SH-SY5Y (cell line): Measurements from ENCODE around the gene ERP27.

Source experiments
- GATA2 ChIP-seq: IDR thresholded peaks from 2 replicates; pipeline ENCODE4 v1.6.1; 2011; ENCODE audit warnings: mild to moderate bottlenecking, low read depth, low read length
- GATA3 ChIP-seq: IDR thresholded peaks from 2 replicates; pipeline ENCODE4 v1.6.1; 2011; ENCODE audit warnings: low read depth, mild to moderate bottlenecking, low read length, moderate library complexity

The ERP27 gene

GRCh38 chr12:14934511-14934910, 3.8 kb downstream of the ERP27 start:
- TF ChIP-seq GATA3 = no peak
- TF ChIP-seq GATA2 = no peak

DNA sequence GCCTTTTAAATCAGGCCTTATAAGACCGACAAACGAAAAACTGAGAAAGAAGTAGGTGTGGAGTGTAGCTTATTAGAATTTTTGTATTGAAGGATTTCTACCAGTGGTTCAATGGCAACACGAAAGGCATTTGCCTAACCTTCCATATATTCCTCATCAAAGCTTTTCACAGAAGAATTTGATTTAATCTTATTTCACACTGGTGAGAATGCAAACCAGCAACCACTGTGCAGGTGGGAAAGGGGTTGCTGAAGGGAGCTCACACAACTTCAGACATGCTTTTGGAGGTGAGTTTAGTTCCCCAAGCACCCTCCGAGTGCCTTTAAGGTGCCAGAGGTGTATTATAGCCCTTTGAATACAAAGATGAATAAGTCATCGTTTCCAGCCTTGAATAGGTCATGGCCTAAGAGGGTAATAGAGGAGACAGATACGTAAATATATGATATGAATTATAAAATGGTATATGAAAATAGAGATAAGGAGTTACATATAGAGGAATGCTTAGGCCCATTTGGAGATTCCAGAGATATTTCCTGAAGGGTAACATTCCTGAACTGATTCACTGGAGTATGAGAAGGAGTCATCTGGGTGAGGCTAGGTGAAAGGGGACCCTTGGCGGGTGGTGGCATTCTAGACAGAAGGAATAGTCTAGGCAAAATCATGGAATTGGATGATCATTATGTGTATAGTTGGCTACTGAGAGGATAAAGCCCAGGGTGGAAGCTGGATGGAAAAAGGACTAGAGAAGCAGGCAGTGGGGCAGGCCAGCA, 6.4 kb downstream of the ERP27 start:
- TF ChIP-seq GATA3 = no peak
- TF ChIP-seq GATA2 = no peak

DNA sequence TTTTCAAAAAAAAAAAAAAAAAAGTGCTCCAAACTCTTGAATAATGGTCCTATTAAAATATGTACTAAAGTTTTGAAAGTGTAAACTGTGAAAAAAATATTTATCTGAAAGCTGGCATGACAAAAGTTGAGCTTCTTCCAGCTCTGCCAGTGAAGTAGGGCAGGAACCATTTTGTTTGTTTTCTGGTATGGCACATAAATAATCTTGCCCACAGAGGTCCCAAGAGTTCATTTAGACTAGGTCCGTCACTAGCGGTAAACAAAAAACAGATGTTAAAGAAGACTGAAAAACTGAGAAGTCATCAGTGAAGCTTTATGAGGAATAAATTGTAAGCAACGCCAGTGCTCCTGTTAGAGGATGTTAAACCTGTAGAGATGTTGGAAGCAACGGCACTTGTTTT, 7.0 kb downstream of the ERP27 start:
- TF ChIP-seq GATA3 (no peak), GATA2 (no peak)

DNA sequence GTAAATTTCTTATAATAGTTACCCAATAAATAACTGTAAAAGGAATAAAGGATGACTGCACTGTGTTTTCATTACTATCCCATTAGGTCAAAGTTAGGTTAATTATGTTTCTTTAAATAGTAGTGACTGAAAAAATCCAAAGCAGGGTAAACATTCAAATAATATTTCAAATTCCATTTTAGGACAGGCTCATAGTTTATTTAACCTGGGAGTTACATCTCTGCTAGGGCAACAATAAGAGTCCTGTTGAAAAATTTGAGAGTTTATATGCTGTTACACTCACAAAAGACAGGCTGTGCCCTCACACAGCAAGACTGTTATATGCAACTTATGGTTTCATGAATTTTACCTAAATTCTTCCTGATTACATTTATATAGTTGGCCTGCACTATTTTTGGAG, 8.0 kb downstream of the ERP27 start:
- no peak for TF ChIP-seq GATA2
- TF ChIP-seq GATA3 = no peak

GRCh38 chr12:14928931-14929330, 9.4 kb downstream of the ERP27 start:
- TF ChIP-seq GATA2 = no peak

- TF ChIP-seq GATA2 (no peak), GATA3 (no peak)
These were observed 11.1 kb downstream of the ERP27 start for GRCh38 chr12:14927267-14927666.

DNA sequence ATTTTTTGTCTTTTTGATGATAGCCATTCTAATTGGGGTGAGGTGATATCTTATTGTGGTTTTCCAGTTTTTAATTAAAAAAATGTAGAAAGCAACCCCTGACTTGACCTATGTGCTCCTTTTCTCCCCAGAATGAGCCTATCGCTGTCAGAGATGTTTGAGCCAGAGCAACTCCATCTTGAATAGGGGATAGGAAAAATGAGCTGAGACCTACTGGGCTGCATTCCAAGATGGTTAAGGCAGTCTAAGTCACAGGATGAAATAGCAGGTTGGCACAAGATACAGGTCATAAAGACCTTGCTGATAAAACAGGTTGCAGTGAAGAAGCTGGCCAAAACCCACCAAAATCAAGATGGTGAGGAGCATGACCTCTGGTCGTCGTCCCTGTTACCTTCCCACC, 13.8 kb downstream of the ERP27 start:
- no peak for TF ChIP-seq GATA2
- TF ChIP-seq GATA3 = no peak

GRCh38 chr12:14923944-14924343, 14.4 kb downstream of the ERP27 start:
- no peak for TF ChIP-seq GATA2
- TF ChIP-seq GATA3 = no peak

- TF ChIP-seq GATA3 = no peak
- TF ChIP-seq GATA2 = no peak
These were observed 17.1 kb downstream of the ERP27 start for GRCh38 chr12:14921218-14921617.

DNA sequence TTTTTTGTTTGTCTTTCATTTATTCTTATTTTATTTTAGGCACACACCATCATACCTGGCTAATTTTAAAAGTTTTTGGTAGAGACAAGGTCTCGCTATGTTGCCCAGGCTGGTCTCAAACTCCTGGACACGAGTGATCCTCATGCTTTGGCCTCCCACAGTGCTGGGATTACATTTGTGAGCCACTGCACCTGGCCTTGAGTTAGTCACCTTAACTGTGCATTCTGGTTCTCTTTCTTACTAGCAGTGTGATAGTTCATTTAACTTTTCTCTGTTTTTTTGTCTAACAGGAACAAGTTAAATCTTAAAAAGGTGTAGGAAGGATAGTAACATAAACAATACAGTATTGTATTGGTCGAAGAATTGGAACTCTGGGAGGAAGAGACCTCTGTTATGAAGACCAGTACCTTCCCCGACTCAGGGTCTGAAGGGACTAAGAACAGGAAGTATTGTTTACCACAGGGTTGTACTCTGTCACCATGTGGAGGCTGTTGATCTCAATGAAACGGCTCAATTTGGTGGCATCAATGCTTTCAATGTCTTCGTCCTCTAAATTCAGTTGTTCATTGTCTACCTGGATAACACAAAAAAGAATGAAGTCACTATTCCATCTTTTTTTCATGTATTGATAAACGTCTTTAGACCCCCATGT, 17.7 kb downstream of the ERP27 start:
- TF ChIP-seq GATA3 (no peak), GATA2 (no peak)

- no peak for TF ChIP-seq GATA2
- no peak for TF ChIP-seq GATA3
These were observed 18.9 kb downstream of the ERP27 start for GRCh38 chr12:14919455-14919854.

DNA sequence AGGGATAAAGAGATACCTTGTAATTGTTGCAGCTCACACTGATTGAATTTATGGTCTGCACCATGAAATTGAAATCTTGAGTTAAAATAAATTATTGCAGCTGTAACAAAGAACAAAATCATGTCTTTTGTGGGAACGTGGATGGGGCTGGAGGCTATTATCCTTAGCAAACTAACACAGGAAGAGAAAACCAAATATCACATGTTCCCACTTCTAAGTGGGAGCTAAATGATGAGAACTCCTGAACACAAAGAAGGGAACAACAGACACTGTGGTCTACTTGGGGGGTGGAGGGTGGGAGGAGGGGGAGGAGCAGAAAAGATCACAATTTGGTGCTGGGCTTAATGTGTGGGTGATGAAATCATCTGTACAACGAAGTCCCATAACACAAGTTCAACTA, 22.6 kb downstream of the ERP27 start:
- TF ChIP-seq GATA3 (no peak), GATA2 (no peak)

DNA sequence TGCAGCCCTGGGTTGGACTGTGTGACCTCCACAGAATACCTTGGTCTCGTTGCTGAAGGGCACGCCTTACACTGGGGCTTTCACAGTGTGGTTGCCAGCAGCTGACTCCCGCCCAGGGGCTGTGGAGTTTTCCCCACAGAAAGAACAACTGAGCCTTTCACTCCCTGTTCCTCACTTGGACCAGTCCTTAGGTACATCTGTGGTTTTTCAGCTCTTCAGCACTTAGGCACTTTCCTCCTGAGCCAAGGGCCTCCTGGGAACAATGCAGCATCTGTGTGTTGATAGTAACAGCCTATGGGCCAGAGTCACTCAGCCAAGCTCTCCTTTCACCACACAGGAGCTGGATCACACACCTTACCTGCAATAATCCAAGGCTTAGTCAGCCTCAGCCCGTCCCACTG, 25.0 kb downstream of the ERP27 start:
- TF ChIP-seq GATA3 (no peak), GATA2 (no peak)

DNA sequence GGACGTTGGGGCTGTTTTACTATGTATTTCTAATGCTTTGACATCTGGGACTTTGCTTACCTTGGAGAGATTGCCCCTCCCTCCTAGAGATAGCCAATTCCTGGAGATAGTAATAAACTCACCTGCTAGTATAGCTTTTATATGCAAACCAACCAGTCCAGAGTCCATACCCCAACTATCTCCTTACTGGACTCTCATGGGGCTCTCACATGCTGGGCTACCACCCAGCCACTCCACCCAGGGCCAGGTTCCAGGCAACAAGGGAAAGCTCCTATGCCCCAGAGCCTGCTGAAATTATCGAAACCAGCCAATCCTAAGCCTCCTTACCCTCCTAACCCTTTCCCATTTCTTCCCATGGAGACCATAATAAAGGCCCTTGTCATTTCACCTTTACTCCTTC, 27.2 kb downstream of the ERP27 start:
- TF ChIP-seq GATA3 (no peak), GATA2 (no peak)

GRCh38 chr12:14910090-14910915, 28.0 kb downstream of the ERP27 start:
- TF ChIP-seq GATA2 (no peak), GATA3 (no peak)

DNA sequence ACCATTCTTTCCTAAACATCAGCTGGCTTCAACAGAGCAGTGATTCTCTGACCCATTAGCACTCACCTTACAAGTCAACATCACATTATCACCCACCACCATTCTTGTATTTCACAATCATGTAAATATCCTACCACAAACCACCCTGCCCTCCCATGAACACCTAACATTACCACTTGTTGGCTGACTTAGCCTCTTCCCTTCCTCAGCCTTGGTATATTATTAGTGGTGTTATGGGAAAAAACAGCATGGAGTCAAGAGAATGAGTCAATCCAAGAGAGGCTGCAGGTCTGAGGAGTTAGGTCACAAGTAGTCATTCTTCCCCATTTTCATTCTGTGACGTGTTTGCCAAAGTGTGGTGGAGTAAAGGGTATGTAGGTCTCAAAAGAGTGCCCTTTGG, 30.4 kb downstream of the ERP27 start:
- TF ChIP-seq GATA2 (no peak), GATA3 (no peak)

DNA sequence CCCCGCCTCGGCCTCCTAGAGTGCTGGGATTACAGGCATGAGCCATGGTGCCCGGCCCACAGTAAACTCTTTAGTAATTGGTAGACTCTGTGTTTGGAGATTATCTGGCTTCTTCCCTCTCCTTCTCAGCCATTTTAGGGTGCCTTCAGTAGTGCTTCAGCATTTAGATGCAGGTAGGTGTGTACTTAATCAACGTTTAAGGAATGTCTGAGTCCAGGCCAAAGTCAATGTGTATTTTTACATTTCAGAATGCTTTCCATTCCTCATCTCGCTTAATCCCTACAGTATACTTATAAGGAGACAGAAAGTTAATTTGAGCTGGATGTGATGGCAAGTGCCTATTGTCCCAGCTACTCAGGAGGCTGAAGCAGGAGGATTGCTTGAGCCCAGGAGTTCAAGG, 32.2 kb downstream of the ERP27 start:
- TF ChIP-seq GATA2 (no peak), GATA3 (no peak)
